Sigmoid colon (tissue), 7 donors: ENCODE results near the gene TAMM41. TPM values are rescaled to one million over a fixed set of nuclear protein-coding genes. Genes with fewer than 3 reads are reported as not detected.
A peak's percentile ranks its signal among the peaks of the same experiment; 100 is the strongest.
"Not testable (repeated sequence)": the region's sequence is repeated elsewhere in the genome, so short reads cannot be mapped to it uniquely, and the experiment has no call there.

Source experiments
- DNase-seq: peaks from one replicate; pipeline ENCODE4 v3.0.0-alpha.2; 2019
- H3K27ac ChIP-seq, 4 donors: fragments of 200-600 bp; sonication (generic); one replicate each; pipeline ENCODE4 v1.5.1; 2016 to 2019; ENCODE audit warnings: mild to moderate bottlenecking in 1 of 4
- H3K27me3 ChIP-seq, 3 donors: fragments of 200-600 bp; sonication (generic); one replicate each; pipeline ENCODE4 v1.5.1; 2019; ENCODE audit warnings: mild to moderate bottlenecking in 1 of 3
- H3K36me3 ChIP-seq, 4 donors: fragments of 200-600 bp; sonication (generic); one replicate each; pipeline ENCODE4 v1.5.1; 2016 to 2019
- H3K4me1 ChIP-seq, 4 donors: fragments of 200-600 bp; sonication (generic); one replicate each; pipeline ENCODE4 v1.5.1; 2017 to 2019
- H3K4me3 ChIP-seq, 4 donors: fragments of 200-600 bp; sonication (generic); one replicate each; pipeline ENCODE4 v1.5.1; 2017 to 2019; ENCODE audit warnings: mild to moderate bottlenecking in 2 of 4, moderate library complexity in 1 of 4
- H3K9me3 ChIP-seq, 4 donors: fragments of 200-600 bp in 3 of 4; sonication (generic) in 3 of 4; one replicate each; pipeline versions ENCODE4 v1.5.1 to v1.6.1; 2013 to 2019
- CTCF ChIP-seq, 4 experiments: fragments of 450-650 bp in 3 of 4; fragments of 200-600 bp in 1 of 4; IDR thresholded peaks; one replicate each; pipeline ENCODE4 v1.5.1; 2016 to 2019; ENCODE audit warnings: antibody characterized with exemption in 4 of 4, mild to moderate bottlenecking in 3 of 4, moderate library complexity in 2 of 4
- EP300 ChIP-seq, 4 donors: sonication (generic); formaldehyde crosslinking; IDR thresholded peaks; one replicate each; pipeline ENCODE4 v1.6.1; 2017; ENCODE audit warnings: antibody characterized with exemption in 4 of 4
- POLR2A ChIP-seq, 2 donors: fragments of 450-650 bp; IDR thresholded peaks; one replicate each; pipeline ENCODE4 v1.6.1; 2016; ENCODE audit warnings: antibody characterized with exemption in 2 of 2, mild to moderate bottlenecking in 2 of 2, moderate library complexity in 2 of 2
- POLR2AphosphoS5 ChIP-seq, 4 donors: sonication (generic); formaldehyde crosslinking; IDR thresholded peaks; one replicate each; pipeline ENCODE4 v1.6.1; 2017; ENCODE audit warnings: antibody characterized with exemption in 4 of 4
- whole genome bisulfite sequencing, 2 donors: extraction: QIAGEN DNeasy Blood & Tissue Kit; methylation state at CpG; one replicate each; pipeline ENCODE4 v1.1.7; 2013; 5-methylcytosine and 5-hydroxymethylcytosine counted together
- intact Hi-C: fragments of 100-400 bp; cut with DNase I; formaldehyde crosslinking; loops from one replicate; pipeline ENCODE4 v1.15.1; 2023
- polyA plus RNA-seq, 3 donors: library from polyadenylated mRNA; stranded (reverse); fragments of 200-250 nt; gene quantifications; one replicate each; pipeline ENCODE4 v1.2.3, GENCODE V29; 2013
- total RNA-seq, 4 donors: library from RNA; depleted of rRNA; stranded (reverse); fragments of >200 nt; gene quantifications; one replicate each; pipeline ENCODE4 v1.1.0, GENCODE V29; 2016
- donor health status: healthy with polysubstance abuse.
- donor health status: Bipolar disorder and iron deficiency.
- donor health status: healthy.

Gene TAMM41
- total and polyA plus RNA-seq, 7 donors = 4.2 to 14.7 (median 10.0) TPM

- no peaks in the 10 kb centered on the region for H3K36me3 ChIP-seq
Measured at GRCh38 chr3:11776346-11776745, 70.3 kb downstream of the TAMM41 start.

GRCh38 chr3:11775493-11775892 lies 71.2 kb downstream of the TAMM41 start:
- H3K27ac ChIP-seq = no peak overlapping the region
- 85 to 91% methylated on average over 8 of the region's 8 CpGs for WGBS, 2 donors
- H3K9me3 ChIP-seq = no peaks in the 10 kb centered on the region
- no peak overlapping the region for H3K4me3 ChIP-seq
- H3K4me1 ChIP-seq = peaks cover 0 to 7% (median 3%) of the 10 kb centered on the region in 4 donors
- DNase-seq = no peak
- TF ChIP-seq CTCF (IDR thresholded peaks at IDR 0.05) (no peak), POLR2AphosphoS5 (IDR thresholded peaks at IDR 0.05) (no peak), POLR2A (IDR thresholded peaks at IDR 0.05) (no peak), EP300 (IDR thresholded peaks at IDR 0.05) (no peak)
- H3K27me3 ChIP-seq = no peaks in the 10 kb centered on the region
- intact Hi-C loops = no loop called here
- no peaks in the 10 kb centered on the region for H3K36me3 ChIP-seq

More at GRCh38 chr3:11776346-11776745, 70.3 kb downstream of the TAMM41 start:
- Histone ChIP-seq H3K27me3 (no peaks in the 10 kb centered on the region), H3K9me3 (no peaks in the 10 kb centered on the region), H3K4me3 (no peak overlapping the region), H3K4me1 (no peaks in the 10 kb centered on the region), H3K27ac (no peak overlapping the region)
- DNase-seq = no peak
- TF ChIP-seq CTCF (IDR thresholded peaks at IDR 0.05) (no peak), POLR2A (IDR thresholded peaks at IDR 0.05) (no peak), EP300 (IDR thresholded peaks at IDR 0.05) (no peak), POLR2AphosphoS5 (IDR thresholded peaks at IDR 0.05) (no peak)
- intact Hi-C loops = no loop called here
- WGBS, 2 donors = 96% methylated on average over 8 of the region's 8 CpGs

GRCh38 chr3:11774296-11774877 lies 72.3 kb downstream of the TAMM41 start:
- Histone ChIP-seq H3K27me3 (no peaks in the 10 kb centered on the region), H3K4me3 (no peak overlapping the region), H3K9me3 (no peaks in the 10 kb centered on the region), H3K4me1 (peaks cover 0 to 13% (median 5%) of the 10 kb centered on the region in 4 donors), H3K36me3 (no peaks in the 10 kb centered on the region), H3K27ac (no peak overlapping the region)
- WGBS, 2 donors = 15 to 59% methylated on average over 2 of the region's 2 CpGs
- intact Hi-C loops = no loop called here
- peak; percentile 68 for DNase-seq
- no peak for TF ChIP-seq POLR2AphosphoS5 (IDR thresholded peaks at IDR 0.05)
- TF ChIP-seq EP300 (IDR thresholded peaks at IDR 0.05) = no peak
- TF ChIP-seq POLR2A (IDR thresholded peaks at IDR 0.05) = no peak
- TF ChIP-seq CTCF (IDR thresholded peaks at IDR 0.05) = no peak

GRCh38 chr3:11771931-11772330 lies 74.8 kb downstream of the TAMM41 start:
- H3K27ac ChIP-seq, intact Hi-C loops, H3K36me3 ChIP-seq, DNase-seq, H3K27me3 ChIP-seq, H3K9me3 ChIP-seq, H3K4me3 ChIP-seq: not testable (repeated sequence)
- WGBS, 2 donors = 86 to 92% methylated on average over 7 of the region's 7 CpGs
- peaks cover 0 to 13% (median 5%) of the 10 kb centered on the region in 4 donors for H3K4me1 ChIP-seq

GRCh38 chr3:11770477-11771391 lies 76.0 kb downstream of the TAMM41 start:
- intact Hi-C loops = no loop called here
- peaks cover 0 to 13% (median 5%) of the 10 kb centered on the region in 4 donors for H3K4me1 ChIP-seq
- H3K9me3 ChIP-seq = no peaks in the 10 kb centered on the region
- H3K4me3 ChIP-seq = peak overlapping the region in 1 of 4 donors; percentile 10
- no peak overlapping the region for H3K27ac ChIP-seq
- TF ChIP-seq EP300 (IDR thresholded peaks at IDR 0.05) = no peak
- TF ChIP-seq CTCF (IDR thresholded peaks at IDR 0.05) = no peak
- TF ChIP-seq POLR2A (IDR thresholded peaks at IDR 0.05) = no peak
- no peak for TF ChIP-seq POLR2AphosphoS5 (IDR thresholded peaks at IDR 0.05)
- 12 to 27% methylated on average over 20 of the region's 20 CpGs for WGBS, 2 donors
- H3K36me3 ChIP-seq = no peaks in the 10 kb centered on the region
- H3K27me3 ChIP-seq = no peaks in the 10 kb centered on the region
- DNase-seq = peak; percentile 75
